Cardiac fibroblast (primary cell): ENCODE results near the gene PRR23E.

ENCODE experiments used
- DNase-seq, 2 donors: peaks; one replicate each; pipeline versions ENCODE4 v3.0.0 to v3.0.0-alpha.2; 2010; ENCODE audit warnings: low read depth in 2 of 2
- H3K4me3 ChIP-seq, 2 donors: replicated peaks in 1 of 2; 1 replicate in 1 of 2; 2 replicates in 1 of 2; pipeline ENCODE4 v1.5.1; 2011; ENCODE audit warnings: low read depth in 2 of 2, low read length in 2 of 2, mild to moderate bottlenecking in 2 of 2, moderate library complexity in 1 of 2
- TF ChIP-seq, protein P1 (sequence below): IDR thresholded peaks from one replicate; pipeline ENCODE4 v1.5.1; 2011; ENCODE audit warnings: low read depth, mild to moderate bottlenecking, low read length, inconsistent platforms

Gene PRR23E

DNA sequence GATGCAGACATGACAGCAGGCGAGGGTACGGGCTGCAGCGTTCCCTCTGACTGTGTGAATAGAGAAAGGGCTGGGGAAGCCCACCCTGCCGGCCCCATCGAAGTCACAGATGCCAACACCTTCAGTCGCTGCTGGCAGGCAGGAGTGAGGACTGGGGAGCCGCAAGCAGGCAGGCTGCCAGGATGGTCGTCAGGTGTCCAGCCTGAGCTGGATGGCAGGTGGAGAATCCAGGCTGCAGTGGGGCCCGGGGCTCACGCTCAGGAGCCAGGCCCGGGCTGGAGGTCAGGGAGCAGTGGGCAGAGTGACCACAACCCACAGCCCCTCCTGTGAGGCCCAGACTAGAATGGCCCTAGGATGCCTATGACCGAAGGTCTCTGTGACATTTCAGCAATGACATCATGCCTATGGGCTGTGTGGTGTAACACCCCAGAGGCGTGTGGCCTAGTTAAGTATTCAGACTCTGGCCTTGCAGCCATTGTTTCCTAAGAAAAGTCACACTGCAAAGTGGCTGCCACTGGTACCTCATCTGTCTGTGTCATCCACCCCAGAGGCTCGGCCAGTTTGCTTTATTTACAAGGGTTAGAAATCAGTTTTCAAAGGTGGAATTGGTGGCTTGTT, 15.7 kb downstream of the PRR23E start:
- TF ChIP-seq, protein P1, sequence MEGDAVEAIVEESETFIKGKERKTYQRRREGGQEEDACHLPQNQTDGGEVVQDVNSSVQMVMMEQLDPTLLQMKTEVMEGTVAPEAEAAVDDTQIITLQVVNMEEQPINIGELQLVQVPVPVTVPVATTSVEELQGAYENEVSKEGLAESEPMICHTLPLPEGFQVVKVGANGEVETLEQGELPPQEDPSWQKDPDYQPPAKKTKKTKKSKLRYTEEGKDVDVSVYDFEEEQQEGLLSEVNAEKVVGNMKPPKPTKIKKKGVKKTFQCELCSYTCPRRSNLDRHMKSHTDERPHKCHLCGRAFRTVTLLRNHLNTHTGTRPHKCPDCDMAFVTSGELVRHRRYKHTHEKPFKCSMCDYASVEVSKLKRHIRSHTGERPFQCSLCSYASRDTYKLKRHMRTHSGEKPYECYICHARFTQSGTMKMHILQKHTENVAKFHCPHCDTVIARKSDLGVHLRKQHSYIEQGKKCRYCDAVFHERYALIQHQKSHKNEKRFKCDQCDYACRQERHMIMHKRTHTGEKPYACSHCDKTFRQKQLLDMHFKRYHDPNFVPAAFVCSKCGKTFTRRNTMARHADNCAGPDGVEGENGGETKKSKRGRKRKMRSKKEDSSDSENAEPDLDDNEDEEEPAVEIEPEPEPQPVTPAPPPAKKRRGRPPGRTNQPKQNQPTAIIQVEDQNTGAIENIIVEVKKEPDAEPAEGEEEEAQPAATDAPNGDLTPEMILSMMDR, result no peak
- DNase-seq, result no peak
- no peak overlapping the region for H3K4me3 ChIP-seq

DNA sequence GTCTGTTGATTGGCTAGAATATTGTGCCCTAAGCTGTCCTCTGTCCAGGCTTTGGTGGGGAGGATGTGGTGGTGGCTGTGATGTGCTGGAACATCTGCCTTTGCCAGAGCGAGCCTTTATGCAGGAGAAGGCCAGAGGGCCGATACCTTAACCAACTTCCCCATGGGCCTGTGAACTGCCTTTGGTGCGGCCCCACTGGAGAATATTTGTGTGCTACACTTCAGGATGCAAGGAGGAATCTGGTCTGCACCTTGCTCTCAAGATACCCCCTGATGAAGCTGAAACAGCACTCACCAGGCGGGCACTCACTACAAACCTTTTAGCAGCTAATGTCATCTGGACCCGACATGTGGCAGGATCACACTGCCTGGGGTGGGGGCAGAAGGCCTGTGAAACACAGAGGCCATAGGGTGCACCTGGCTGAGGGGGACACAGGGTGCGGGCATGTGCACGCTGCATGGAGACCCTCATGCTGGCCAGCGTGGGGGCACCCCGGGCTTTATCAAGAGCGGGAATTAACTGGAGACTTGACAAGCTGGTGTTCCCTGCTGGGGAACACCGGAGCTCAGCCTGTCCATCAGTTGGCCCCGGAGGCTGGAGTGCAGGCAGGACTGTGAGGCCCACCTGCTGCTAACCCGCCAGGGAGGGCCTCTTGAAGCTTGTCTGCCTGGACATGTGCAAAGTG, 16.4 kb downstream of the PRR23E start:
- TF ChIP-seq, protein P1, result no peak
- DNase-seq, result no peak

DNA sequence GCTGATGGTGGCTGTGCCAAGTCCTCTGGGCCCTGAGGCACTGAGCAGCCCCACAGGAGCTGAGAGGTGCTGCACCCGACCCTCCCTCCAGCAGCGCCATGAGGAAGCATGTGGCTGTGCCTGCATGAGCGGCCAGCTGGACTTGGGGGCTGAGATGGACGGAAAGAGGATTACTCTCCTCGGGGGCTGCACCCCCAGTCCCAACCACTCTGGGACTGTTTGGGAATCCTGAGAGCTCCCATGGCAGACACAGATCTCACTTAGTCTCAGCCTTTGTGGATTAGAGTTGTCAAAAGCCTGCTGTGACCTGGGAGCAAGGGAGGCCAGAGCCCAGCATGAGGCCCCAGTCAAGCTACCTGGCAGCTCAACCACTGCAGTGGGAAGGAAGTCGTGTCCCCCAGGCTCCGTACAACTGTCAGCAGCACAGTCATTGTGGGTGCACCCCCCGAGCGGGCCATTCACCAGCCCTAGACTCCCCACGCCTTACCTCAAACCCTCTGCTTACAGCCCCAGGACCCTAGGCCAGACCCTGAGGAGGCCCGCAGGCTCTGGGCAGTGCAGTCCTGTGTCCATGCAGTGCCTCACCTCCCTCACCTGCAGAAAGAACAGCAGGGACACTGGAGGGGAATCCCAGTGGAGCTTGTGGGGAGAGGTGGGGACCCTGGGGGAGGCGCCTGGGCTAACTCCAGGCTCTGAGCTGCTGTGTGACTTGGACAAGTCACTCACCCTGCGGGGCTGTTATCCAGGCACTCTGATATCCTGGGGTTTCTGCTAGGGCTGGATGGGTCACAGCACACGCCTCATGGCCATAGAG, 17.1 kb downstream of the PRR23E start:
- H3K4me3 ChIP-seq, result no peak overlapping the region
- no peak for DNase-seq
- TF ChIP-seq, protein P1, result no peak

More for the DNA sequence above, 16.4 kb downstream of the PRR23E start:
- H3K4me3 ChIP-seq, result no peak overlapping the region

DNA sequence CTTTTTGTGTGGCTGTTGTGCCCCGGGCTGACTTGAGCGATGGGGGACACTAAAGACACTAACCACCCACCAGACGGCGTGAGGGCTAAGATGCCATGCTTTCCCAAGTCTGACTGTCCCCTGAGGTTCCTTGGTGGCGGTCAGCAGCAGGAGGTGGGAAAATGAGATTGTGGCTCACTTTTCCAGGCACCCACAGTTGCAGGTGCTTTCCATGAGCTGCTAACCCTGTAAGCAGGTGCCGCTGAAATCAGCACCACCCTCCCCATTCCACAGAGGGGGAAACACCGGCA, 17.7 kb downstream of the PRR23E start:
- TF ChIP-seq, protein P1, result no peak
- DNase-seq, result no peak
- no peak overlapping the region for H3K4me3 ChIP-seq

DNA sequence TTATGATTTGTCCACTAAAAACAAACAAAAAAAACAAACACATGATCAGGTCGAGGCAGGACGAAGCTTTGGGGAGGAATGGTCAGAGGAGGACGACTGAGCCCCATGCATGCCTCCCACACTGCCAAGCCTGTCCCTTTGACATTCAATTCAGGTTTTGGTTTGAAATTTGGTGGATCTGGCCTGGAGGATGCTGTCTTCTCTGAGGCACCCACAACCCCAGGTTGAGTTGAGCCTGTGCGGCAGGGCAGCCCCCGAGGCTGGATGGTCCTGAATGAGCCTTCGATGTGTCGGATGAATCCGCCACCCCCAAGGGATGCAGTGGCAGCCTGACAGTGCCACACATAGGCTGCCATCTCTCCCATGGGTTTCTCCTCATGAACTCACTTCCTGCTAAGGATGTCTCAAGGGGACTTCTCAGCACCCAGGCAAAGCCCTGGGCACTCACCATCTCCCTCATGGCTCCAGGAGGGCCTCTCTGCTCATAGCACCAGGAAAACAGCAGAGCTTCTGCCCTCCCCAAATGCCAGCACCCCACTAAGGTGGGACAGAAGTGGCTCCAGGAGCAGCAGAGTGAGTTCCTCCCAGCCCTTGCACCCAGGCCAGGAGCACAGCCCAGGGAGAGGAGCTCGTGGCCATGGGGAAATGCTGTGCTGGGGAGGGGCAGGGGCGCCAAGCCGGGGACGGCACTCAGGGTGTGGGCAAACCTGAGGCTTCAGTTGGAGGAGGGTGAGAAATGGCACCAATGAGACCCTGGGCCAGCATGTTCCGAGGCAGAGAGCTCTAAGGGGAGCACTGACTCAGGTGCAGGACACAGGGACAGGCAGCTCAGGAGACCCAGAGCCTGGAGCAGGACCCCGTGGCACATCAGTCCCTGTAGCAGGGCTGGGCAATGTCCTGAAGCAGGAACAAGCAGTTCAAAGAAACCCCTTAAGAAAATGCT, 18.5 kb downstream of the PRR23E start:
- DNase-seq, result no peak
- H3K4me3 ChIP-seq, result no peak overlapping the region
- TF ChIP-seq, protein P1, result no peak

DNA sequence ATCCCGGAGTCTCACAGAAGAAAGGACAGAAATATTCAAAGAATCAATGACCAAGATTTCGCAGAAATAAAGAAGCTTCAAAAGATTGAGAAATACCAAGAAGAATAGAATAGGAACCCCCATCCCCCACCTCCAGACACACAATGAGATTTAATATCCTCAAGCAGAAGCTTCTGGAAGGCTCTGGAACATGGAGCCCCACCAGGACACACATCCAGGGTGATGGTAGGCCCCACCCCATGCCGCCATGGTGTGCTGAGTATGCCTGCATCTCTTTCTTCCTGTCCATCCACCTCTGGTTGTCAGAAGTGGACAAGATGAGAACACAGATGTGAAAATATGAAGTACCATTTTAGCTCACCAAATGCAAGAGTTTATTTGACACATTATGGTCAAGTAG, 19.3 kb downstream of the PRR23E start:
- DNase-seq, result no peak
- no peak overlapping the region for H3K4me3 ChIP-seq
- TF ChIP-seq, protein P1, result no peak
